ENCODE measurements around the gene SLC45A1.

The SLC45A1 gene

GRCh38 chr1:8356256-8357209, 38.6 kb downstream of the SLC45A1 start:
- no peak for DNase-seq (ENCODE audit: low read depth in 2 of 2)
- TF ChIP-seq CTCF (IDR thresholded peaks at IDR 0.05; ENCODE audit: low read depth, low read length) = no peak
- no peak overlapping the region for H3K4me3 ChIP-seq (replicated peaks in 1 of 2; ENCODE audit: low read depth in 2 of 2, low read length in 2 of 2)

- no peak for TF ChIP-seq CTCF (IDR thresholded peaks at IDR 0.05; ENCODE audit: low read depth, low read length)
- H3K4me3 ChIP-seq (replicated peaks in 1 of 2; ENCODE audit: low read depth in 2 of 2, low read length in 2 of 2) = no peak overlapping the region
- DNase-seq (ENCODE audit: low read depth in 2 of 2) = no peak
Observed at GRCh38 chr1:8357329-8358101, 39.6 kb downstream of the SLC45A1 start.

- H3K4me3 ChIP-seq (replicated peaks in 1 of 2; ENCODE audit: low read depth in 2 of 2, low read length in 2 of 2) = no peak overlapping the region
- DNase-seq (ENCODE audit: low read depth in 2 of 2) = no peak
- TF ChIP-seq CTCF (IDR thresholded peaks at IDR 0.05; ENCODE audit: low read depth, low read length) = no peak
Observed at GRCh38 chr1:8358241-8358896, 40.5 kb downstream of the SLC45A1 start.

- no peak for TF ChIP-seq CTCF (IDR thresholded peaks at IDR 0.05; ENCODE audit: low read depth, low read length)
- no peak for DNase-seq (ENCODE audit: low read depth in 2 of 2)
- H3K4me3 ChIP-seq (replicated peaks in 1 of 2; ENCODE audit: low read depth in 2 of 2, low read length in 2 of 2) = no peak overlapping the region
Observed at GRCh38 chr1:8358897-8359616, 41.1 kb downstream of the SLC45A1 start.

GRCh38 chr1:8359617-8360481, 41.9 kb downstream of the SLC45A1 start:
- no peak overlapping the region for H3K4me3 ChIP-seq (replicated peaks in 1 of 2; ENCODE audit: low read depth in 2 of 2, low read length in 2 of 2)
- no peak for DNase-seq (ENCODE audit: low read depth in 2 of 2)
- no peak for TF ChIP-seq CTCF (IDR thresholded peaks at IDR 0.05; ENCODE audit: low read depth, low read length)
